Measurements from ENCODE around the gene SH3TC1. TPM values are rescaled to one million over a fixed set of nuclear protein-coding genes. Genes with fewer than 3 reads are reported as not detected.

SH3TC1 gene
- total and polyA plus RNA-seq, 2 of the 13 experiments (the other 11 are each of a cell fraction or from before 2014, with no cell fraction given): 14.9 to 21.8 TPM

GRCh38 chr4:8241895-8242696 is 43.0 kb downstream of the SH3TC1 start (continued):
- TF ChIP-seq RERE (CRISPR knock-in tag; IDR thresholded peaks at IDR 0.05; ENCODE audit: low read depth) (no peak), ZNF792 (CRISPR knock-in tag; IDR thresholded peaks at IDR 0.05) (peak; percentile 25; the same call in 1 of the 2 replicates), ZNF331 (CRISPR knock-in tag; IDR thresholded peaks at IDR 0.05) (no peak), ZBTB33 (CRISPR knock-in tag; IDR thresholded peaks at IDR 0.05) (peak; percentile 83), ZMYM4 (CRISPR knock-in tag; IDR thresholded peaks at IDR 0.05) (no peak), ZBTB7A (CRISPR knock-in tag; IDR thresholded peaks at IDR 0.05) (peak; percentile 47; the same call in 1 of the 2 replicates), CERS6 (CRISPR knock-in tag; IDR thresholded peaks at IDR 0.05) (no peak), HOXA5 (CRISPR knock-in tag; IDR thresholded peaks at IDR 0.05) (peak; percentile 77; the same call in 1 of the 2 replicates), KAT8 (CRISPR knock-in tag; IDR thresholded peaks at IDR 0.05) (0 out of 2 replicates have a peak, but pooled peaks have one; percentile 18), U2AF2 (IDR thresholded peaks at IDR 0.05; ENCODE audit: low read depth, low read length) (no peak), ZNF256 (CRISPR knock-in tag; conservative IDR thresholded peaks at IDR 0.05) (no peak), HIC2 (CRISPR knock-in tag; IDR thresholded peaks at IDR 0.05; ENCODE audit: low read depth) (no peak), PCBP1 (IDR thresholded peaks at IDR 0.05; ENCODE audit: borderline replicate concordance, low read depth, low read length) (no peak), SP4 (CRISPR knock-in tag; IDR thresholded peaks at IDR 0.05) (peak; percentile 64; the same call in 1 of the 2 replicates), NR2F2 (IDR thresholded peaks at IDR 0.05; ENCODE audit: borderline replicate concordance, low read depth) (no peak), GATAD2A (CRISPR knock-in tag; IDR thresholded peaks at IDR 0.05) (0 out of 2 replicates have a peak, but pooled peaks have one; percentile 18), ZFP91 (CRISPR knock-in tag; IDR thresholded peaks at IDR 0.05; ENCODE audit: borderline replicate concordance) (peak; percentile 43; the same call in 1 of the 2 replicates)

Data from HepG2 (cell line).